GM12878 (cell line): ENCODE data around the gene TUBB1. TPM values are rescaled to one million over a fixed set of nuclear protein-coding genes. Genes with fewer than 3 reads are reported as not detected.

Source experiments
- BCL11A ChIP-seq: IDR thresholded peaks from 2 replicates; pipeline ENCODE4 v1.6.1; 2011; ENCODE audit warnings: low read depth, low read length
- IKZF2 ChIP-seq, 2 experiments: fragments of 450-650 bp; IDR thresholded peaks; 2 replicates each; pipeline ENCODE4 v1.6.1; 2017; ENCODE audit warnings: mild to moderate bottlenecking in 2 of 2, moderate library complexity in 2 of 2
- IRF4 ChIP-seq: IDR thresholded peaks from 2 replicates; pipeline ENCODE4 v1.6.1; 2011; ENCODE audit warnings: low read depth, low read length
- JUNB ChIP-seq: IDR thresholded peaks from 2 replicates; pipeline ENCODE4 v1.6.1; 2016; ENCODE audit warnings: antibody characterized with exemption, mild to moderate bottlenecking
- MEF2A ChIP-seq: IDR thresholded peaks from 2 replicates; pipeline ENCODE4 v1.6.1; 2011; ENCODE audit warnings: low read depth, mild to moderate bottlenecking, low read length, moderate library complexity; ENCODE audit not compliant: insufficient read depth
- NFIC ChIP-seq: IDR thresholded peaks from 2 replicates; pipeline ENCODE4 v1.6.1; 2012; ENCODE audit warnings: low read depth, mild to moderate bottlenecking, inconsistent platforms, low read length, moderate library complexity
- NR2C2 ChIP-seq: IDR thresholded peaks from 2 replicates; pipeline ENCODE4 v1.6.1; 2011; ENCODE audit warnings: borderline replicate concordance, low read depth; ENCODE audit not compliant: control insufficient read depth, insufficient read length
- TCF12 ChIP-seq: IDR thresholded peaks from 2 replicates; pipeline ENCODE4 v1.6.1; 2011; ENCODE audit warnings: low read depth, mild to moderate bottlenecking, low read length
- ZZZ3 ChIP-seq: IDR thresholded peaks from 2 replicates; pipeline ENCODE4 v1.6.1; 2011; ENCODE audit warnings: low read depth; ENCODE audit not compliant: control insufficient read depth, insufficient read length
- polyA plus RNA-seq, 11 experiments: library from polyadenylated mRNA; depleted of rRNA in 4 of 11; unstranded in 6 of 11; stranded (reverse) in 5 of 11; fragments of >200 nt; fragmentation: Nextera tagmentation in 4 of 11; fragmentation: Illumina TruSeq in 1 of 11; extraction: Ambion mirVana in 4 of 11; extraction: Trizol in 1 of 11; gene quantifications; 1 replicate in 1 of 11; 2 replicates in 10 of 11; pipeline versions ENCODE4 v1.2.1 to v1.2.3, GENCODE V29; 2011 to 2016; ENCODE audit warnings: inconsistent platforms in 2 of 11, missing spikeins in 2 of 11, low read depth in 1 of 11
- total RNA-seq, 4 experiments: library from RNA; depleted of rRNA in 3 of 4; stranded (reverse); fragments of >200 nt in 3 of 4; fragmentation: Illumina TruSeq in 1 of 4; extraction: Trizol in 1 of 4; gene quantifications; 2 replicates each; pipeline versions ENCODE4 v1.2.1 to v1.2.3, GENCODE V29; 2013 to 2021
- TF ChIP-seq, protein P1 (sequence below): IDR thresholded peaks from 2 replicates; pipeline ENCODE4 v1.6.1; 2011; ENCODE audit warnings: mild to moderate bottlenecking, low read depth, low read length, moderate library complexity; ENCODE audit not compliant: insufficient replicate concordance
- TF ChIP-seq, protein P2 (sequence below): IDR thresholded peaks from 2 replicates; pipeline ENCODE4 v1.6.1; 2011; ENCODE audit warnings: borderline replicate concordance, low read depth, mild to moderate bottlenecking, moderate library complexity, low read length; ENCODE audit not compliant: insufficient read depth, poor library complexity, severe bottlenecking
- TF ChIP-seq, protein P3 (sequence below): fragments of 450-650 bp; IDR thresholded peaks from 2 replicates; pipeline ENCODE4 v1.6.1; 2016; ENCODE audit warnings: mild to moderate bottlenecking
- TF ChIP-seq, protein P4 (sequence below): fragments of 450-650 bp; conservative IDR thresholded peaks from 2 replicates; pipeline ENCODE4 v1.6.1; 2017; ENCODE audit warnings: mild to moderate bottlenecking, moderate library complexity

Gene TUBB1
- total and polyA plus RNA-seq, 10 of the 15 experiments (the other 5 are each of a cell fraction or from before 2014, with no cell fraction given) = 0.02 to 0.20 (median 0.06) TPM; not detected in 3

DNA sequence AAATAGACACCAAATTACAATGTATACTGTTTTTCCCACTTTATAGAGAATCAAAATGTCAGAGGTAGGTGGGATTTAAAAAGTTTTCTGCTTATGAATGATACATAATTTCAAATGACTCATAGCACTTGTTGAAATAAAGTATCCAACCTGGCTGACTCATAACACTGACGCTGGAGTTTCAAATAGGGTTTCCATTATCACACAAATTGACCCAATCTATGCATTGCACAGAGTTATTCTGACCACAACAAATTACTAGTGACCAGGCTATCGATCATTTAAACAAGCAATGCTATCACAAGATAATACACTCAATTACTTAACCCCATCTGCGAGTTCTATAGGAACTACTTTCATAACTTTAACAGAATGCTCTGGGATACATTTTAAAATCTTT lies 55.2 kb downstream of the TUBB1 start (continued):
- TF ChIP-seq, protein P1, sequence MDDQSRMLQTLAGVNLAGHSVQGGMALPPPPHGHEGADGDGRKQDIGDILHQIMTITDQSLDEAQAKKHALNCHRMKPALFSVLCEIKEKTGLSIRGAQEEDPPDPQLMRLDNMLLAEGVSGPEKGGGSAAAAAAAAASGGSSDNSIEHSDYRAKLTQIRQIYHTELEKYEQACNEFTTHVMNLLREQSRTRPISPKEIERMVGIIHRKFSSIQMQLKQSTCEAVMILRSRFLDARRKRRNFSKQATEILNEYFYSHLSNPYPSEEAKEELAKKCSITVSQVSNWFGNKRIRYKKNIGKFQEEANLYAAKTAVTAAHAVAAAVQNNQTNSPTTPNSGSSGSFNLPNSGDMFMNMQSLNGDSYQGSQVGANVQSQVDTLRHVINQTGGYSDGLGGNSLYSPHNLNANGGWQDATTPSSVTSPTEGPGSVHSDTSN = peak; percentile 54
- TF ChIP-seq NR2C2 (no peak), ZZZ3 (no peak), JUNB (peak; percentile 95), IKZF2 (IDR thresholded peaks at IDR 0.05) (peak in 1 of 2 experiments; percentile 44; a peak in 1 of 4 replicates), TCF12 (no peak), NFIC (peak; percentile 67; the same call in 1 of the 2 replicates), MEF2A (no peak), IRF4 (peak; percentile 73; the same call in 1 of the 2 replicates), BCL11A (peak; percentile 87)
- TF ChIP-seq, protein P2, sequence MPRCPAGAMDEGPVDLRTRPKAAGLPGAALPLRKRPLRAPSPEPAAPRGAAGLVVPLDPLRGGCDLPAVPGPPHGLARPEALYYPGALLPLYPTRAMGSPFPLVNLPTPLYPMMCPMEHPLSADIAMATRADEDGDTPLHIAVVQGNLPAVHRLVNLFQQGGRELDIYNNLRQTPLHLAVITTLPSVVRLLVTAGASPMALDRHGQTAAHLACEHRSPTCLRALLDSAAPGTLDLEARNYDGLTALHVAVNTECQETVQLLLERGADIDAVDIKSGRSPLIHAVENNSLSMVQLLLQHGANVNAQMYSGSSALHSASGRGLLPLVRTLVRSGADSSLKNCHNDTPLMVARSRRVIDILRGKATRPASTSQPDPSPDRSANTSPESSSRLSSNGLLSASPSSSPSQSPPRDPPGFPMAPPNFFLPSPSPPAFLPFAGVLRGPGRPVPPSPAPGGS = peak; percentile 67
- TF ChIP-seq, protein P3, sequence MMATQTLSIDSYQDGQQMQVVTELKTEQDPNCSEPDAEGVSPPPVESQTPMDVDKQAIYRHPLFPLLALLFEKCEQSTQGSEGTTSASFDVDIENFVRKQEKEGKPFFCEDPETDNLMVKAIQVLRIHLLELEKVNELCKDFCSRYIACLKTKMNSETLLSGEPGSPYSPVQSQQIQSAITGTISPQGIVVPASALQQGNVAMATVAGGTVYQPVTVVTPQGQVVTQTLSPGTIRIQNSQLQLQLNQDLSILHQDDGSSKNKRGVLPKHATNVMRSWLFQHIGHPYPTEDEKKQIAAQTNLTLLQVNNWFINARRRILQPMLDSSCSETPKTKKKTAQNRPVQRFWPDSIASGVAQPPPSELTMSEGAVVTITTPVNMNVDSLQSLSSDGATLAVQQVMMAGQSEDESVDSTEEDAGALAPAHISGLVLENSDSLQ = peak; percentile 56
- TF ChIP-seq, protein P4, sequence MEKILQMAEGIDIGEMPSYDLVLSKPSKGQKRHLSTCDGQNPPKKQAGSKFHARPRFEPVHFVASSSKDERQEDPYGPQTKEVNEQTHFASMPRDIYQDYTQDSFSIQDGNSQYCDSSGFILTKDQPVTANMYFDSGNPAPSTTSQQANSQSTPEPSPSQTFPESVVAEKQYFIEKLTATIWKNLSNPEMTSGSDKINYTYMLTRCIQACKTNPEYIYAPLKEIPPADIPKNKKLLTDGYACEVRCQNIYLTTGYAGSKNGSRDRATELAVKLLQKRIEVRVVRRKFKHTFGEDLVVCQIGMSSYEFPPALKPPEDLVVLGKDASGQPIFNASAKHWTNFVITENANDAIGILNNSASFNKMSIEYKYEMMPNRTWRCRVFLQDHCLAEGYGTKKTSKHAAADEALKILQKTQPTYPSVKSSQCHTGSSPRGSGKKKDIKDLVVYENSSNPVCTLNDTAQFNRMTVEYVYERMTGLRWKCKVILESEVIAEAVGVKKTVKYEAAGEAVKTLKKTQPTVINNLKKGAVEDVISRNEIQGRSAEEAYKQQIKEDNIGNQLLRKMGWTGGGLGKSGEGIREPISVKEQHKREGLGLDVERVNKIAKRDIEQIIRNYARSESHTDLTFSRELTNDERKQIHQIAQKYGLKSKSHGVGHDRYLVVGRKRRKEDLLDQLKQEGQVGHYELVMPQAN = no peak
- TF ChIP-seq, all 136 proteins: peak for 14
